Kidney capillary endothelial cell (primary cell): ENCODE data around the gene SAXO2.
"Not testable (repeated sequence)": the region's sequence is repeated elsewhere in the genome, so short reads cannot be mapped to it uniquely, and the experiment has no call there.

Experiments
- DNase-seq: peaks from one replicate; pipeline ENCODE4 v3.0.0-alpha.2; 2018; ENCODE audit warnings: low spot score

SAXO2 gene

GRCh38 chr15:82314769-82315518, 52.3 kb downstream of the SAXO2 start:
- no peak for DNase-seq

- DNase-seq = no peak
Measured at GRCh38 chr15:82315519-82316246, 53.1 kb downstream of the SAXO2 start.

GRCh38 chr15:82316247-82317090, 53.9 kb downstream of the SAXO2 start:
- not testable (repeated sequence) for DNase-seq

GRCh38 chr15:82317091-82317489, 54.5 kb downstream of the SAXO2 start:
- DNase-seq = no peak

GRCh38 chr15:82317516-82317915, 54.9 kb downstream of the SAXO2 start:
- DNase-seq = not testable (repeated sequence)

- not testable (repeated sequence) for DNase-seq
Measured at GRCh38 chr15:82318281-82318680, 55.7 kb downstream of the SAXO2 start.

- DNase-seq = not testable (repeated sequence)
Measured at GRCh38 chr15:82319522-82320278, 57.1 kb downstream of the SAXO2 start.

GRCh38 chr15:82320861-82321260, 58.2 kb downstream of the SAXO2 start:
- not testable (repeated sequence) for DNase-seq

- DNase-seq = not testable (repeated sequence)
Measured at GRCh38 chr15:82322488-82322887, 59.9 kb downstream of the SAXO2 start.

- DNase-seq = not testable (repeated sequence)
Measured at GRCh38 chr15:82324831-82325230, 62.2 kb downstream of the SAXO2 start.

- DNase-seq = not testable (repeated sequence)
Measured at GRCh38 chr15:82325646-82326045, 63.0 kb downstream of the SAXO2 start.

- not testable (repeated sequence) for DNase-seq
Measured at GRCh38 chr15:82326896-82327295, 64.3 kb downstream of the SAXO2 start.

GRCh38 chr15:82327372-82327771, 64.8 kb downstream of the SAXO2 start:
- DNase-seq = not testable (repeated sequence)

GRCh38 chr15:82329039-82329438, 66.4 kb downstream of the SAXO2 start:
- DNase-seq = not testable (repeated sequence)

GRCh38 chr15:82330921-82331320, 68.3 kb downstream of the SAXO2 start:
- not testable (repeated sequence) for DNase-seq

- not testable (repeated sequence) for DNase-seq
Measured at GRCh38 chr15:82331576-82332304, 69.1 kb downstream of the SAXO2 start.

- DNase-seq = not testable (repeated sequence)
Measured at GRCh38 chr15:82332711-82333602, 70.3 kb downstream of the SAXO2 start.

GRCh38 chr15:82333603-82334553, 71.3 kb downstream of the SAXO2 start:
- not testable (repeated sequence) for DNase-seq
